Esophagus squamous epithelium (tissue), 5 donors: ENCODE measurements around the gene RHEX. TPM values are rescaled to one million over a fixed set of nuclear protein-coding genes. Genes with fewer than 3 reads are reported as not detected.

Source experiments
- DNase-seq: peaks from one replicate; lab custom pipeline; 2025; lab: John Stamatoyannopoulos, UW
- H3K27ac ChIP-seq, 4 donors: fragments of 200-600 bp; sonication (generic); one replicate each; pipeline ENCODE4 v1.5.1; 2016 to 2019; ENCODE audit warnings: mild to moderate bottlenecking in 1 of 4
- H3K27me3 ChIP-seq, 4 donors: fragments of 200-600 bp; sonication (generic); 1 replicate in 3 of 4; 2 replicates in 1 of 4; pipeline versions ENCODE4 v1.5.1 to v1.6.0; 2017 to 2021; ENCODE audit warnings: antibody characterized with exemption in 1 of 4
- H3K36me3 ChIP-seq, 3 donors: fragments of 200-600 bp; sonication (generic); one replicate each; pipeline ENCODE4 v1.5.1; 2016 to 2019
- H3K4me1 ChIP-seq, 3 donors: fragments of 200-600 bp; sonication (generic); one replicate each; pipeline ENCODE4 v1.5.1; 2017 to 2019
- H3K4me3 ChIP-seq, 4 donors: fragments of 200-600 bp; sonication (generic); 1 replicate in 3 of 4; 2 replicates in 1 of 4; pipeline ENCODE4 v1.5.1; 2016 to 2019; ENCODE audit warnings: mild to moderate bottlenecking in 2 of 4, moderate library complexity in 1 of 4
- H3K9me3 ChIP-seq, 3 donors: fragments of 200-600 bp; sonication (generic); one replicate each; pipeline ENCODE4 v1.5.1; 2016 to 2019
- CTCF ChIP-seq, 6 experiments: fragments of 450-650 bp in 4 of 6; fragments of 200-600 bp in 2 of 6; sonication (generic) in 2 of 6; IDR thresholded peaks; one replicate each; pipeline ENCODE4 v1.5.1; 2016 to 2019; ENCODE audit warnings: antibody characterized with exemption in 6 of 6, mild to moderate bottlenecking in 4 of 6, moderate library complexity in 4 of 6
- POLR2A ChIP-seq, 4 donors: fragments of 450-650 bp; IDR thresholded peaks; one replicate each; pipeline ENCODE4 v1.6.1; 2017; ENCODE audit warnings: antibody characterized with exemption in 4 of 4, mild to moderate bottlenecking in 4 of 4, moderate library complexity in 3 of 4
- WGBS, 2 donors: methylation state at CpG; one replicate each; pipeline ENCODE4 v1.1.5; 2018; 5-methylcytosine and 5-hydroxymethylcytosine counted together
- intact Hi-C: fragments of 100-400 bp; cut with DNase I; formaldehyde crosslinking; loops from one replicate; pipeline ENCODE4 v1.15.0; 2022
- small RNA-seq, 4 donors: library from RNA; depleted of rRNA; stranded (forward); fragments of <200 nt; gene quantifications; one replicate each; pipeline ENCODE3, GENCODE V24; 2016
- total RNA-seq, 4 donors: library from RNA; depleted of rRNA; stranded (reverse); fragments of >200 nt; gene quantifications; one replicate each; pipeline ENCODE4 v1.1.0, GENCODE V29; 2016
- donor health status: DM: yes; HTN: yes; CAD: no.

RHEX gene
- total RNA-seq, 4 donors from 2014 or later: 0.72 to 21.9 (median 4.5) TPM; not detected in 1

GRCh38 chr1:206144605-206145004 is 91.6 kb downstream of the RHEX start:
- H3K9me3 ChIP-seq: no peaks in the 10 kb centered on the region
- H3K4me1 ChIP-seq: no peaks in the 10 kb centered on the region
- H3K27ac ChIP-seq: no peak overlapping the region
- H3K4me3 ChIP-seq: no peak overlapping the region
- H3K36me3 ChIP-seq: no peaks in the 10 kb centered on the region
- TF ChIP-seq CTCF (IDR thresholded peaks at IDR 0.05): no peak
- no peak for TF ChIP-seq POLR2A (IDR thresholded peaks at IDR 0.05)
- no peak for DNase-seq
- peaks cover 0 to 43% (median 0%) of the 10 kb centered on the region in 4 donors for H3K27me3 ChIP-seq
- WGBS, 2 donors: 82% methylated on average over 2 of the region's 2 CpGs; no CpG with 5 or more reads in 1 of the 2 donors
- intact Hi-C loops: no loop called here

DNA sequence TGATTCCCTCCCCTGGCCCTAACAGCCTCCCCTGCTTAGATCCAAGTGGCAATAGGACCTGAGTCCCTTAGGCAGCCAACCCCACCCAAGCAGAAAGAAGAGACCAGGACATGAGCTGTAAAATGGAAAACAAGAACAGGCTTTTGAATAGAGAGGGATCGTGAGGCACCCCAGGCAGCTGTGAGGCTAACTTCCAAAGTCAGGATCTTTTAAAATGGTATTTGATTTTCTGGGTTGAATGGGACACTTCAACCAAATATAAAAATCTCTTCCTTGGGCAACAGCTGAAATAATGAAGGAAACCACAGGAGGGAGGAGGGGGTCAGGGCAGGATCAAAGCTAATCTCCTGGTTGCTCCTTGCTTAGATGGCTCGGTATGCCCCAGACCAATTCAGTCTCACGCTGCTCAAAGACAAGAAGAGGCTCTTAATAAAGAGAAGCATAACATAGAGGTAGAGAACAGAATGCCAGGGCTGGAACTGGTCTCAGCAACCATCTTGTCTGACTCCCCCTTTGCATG is 92.9 kb downstream of the RHEX start:
- intact Hi-C loops: no loop called here
- H3K4me3 ChIP-seq: no peak overlapping the region
- no peak overlapping the region for H3K27ac ChIP-seq
- H3K27me3 ChIP-seq: peaks cover 0 to 31% (median 0%) of the 10 kb centered on the region in 4 donors
- no peaks in the 10 kb centered on the region for H3K4me1 ChIP-seq
- DNase-seq: no peak
- WGBS, 2 donors: 60 to 65% methylated on average over 3 of the region's 3 CpGs
- H3K36me3 ChIP-seq: no peaks in the 10 kb centered on the region
- TF ChIP-seq CTCF (IDR thresholded peaks at IDR 0.05) (no peak), POLR2A (IDR thresholded peaks at IDR 0.05) (no peak)
- no peaks in the 10 kb centered on the region for H3K9me3 ChIP-seq

Small RNA genes within 50 kb of the gene (small RNA-seq; reads per million reads assigned to genes)
- gene RF00271: 0 reads per million in 4 donors

Other genes starting within 250 kb of the RHEX start
- gene SLC41A1, start 240.0 kb upstream of the RHEX start, total RNA-seq: 10 to 100 TPM in 2 of 4 donors, 1 to 10 TPM in 2; 5.2 to 14.1 (median 8.3) TPM
- under 1 TPM in 1 of 4 donors, not detected in 3; 0.57 TPM for gene PM20D1, start 203.0 kb upstream of the RHEX start, total RNA-seq
- 10 to 100 TPM in 1 of 4 donors, under 1 TPM in 3; 0.19 to 22.8 (median 0.38) TPM for gene SLC26A9, start 109.7 kb upstream of the RHEX start, total RNA-seq
- gene RAB7B, start 49.8 kb upstream of the RHEX start, total RNA-seq: 10 to 100 TPM; 15.8 to 24.2 (median 21.4) TPM
- gene CTSE, start 29.3 kb upstream of the RHEX start, total RNA-seq: under 1 TPM in 3 of 4 donors, not detected in 1; 0.32 to 0.48 (median 0.38) TPM
- not detected for gene AVPR1B, start 64.2 kb downstream of the RHEX start, total RNA-seq
- 1 to 10 TPM in 3 of 4 donors, not detected in 1; 2.5 to 4.2 (median 3.7) TPM for gene FAM72A, start 149.7 kb downstream of the RHEX start, total RNA-seq
- gene SRGAP2, start 150.4 kb downstream of the RHEX start, total RNA-seq: 10 to 100 TPM; 23.5 to 39.1 (median 28.1) TPM